ENCODE measurements around the gene ABCA2. TPM values are rescaled to one million over a fixed set of nuclear protein-coding genes. Genes with fewer than 3 reads are reported as not detected.

Gene ABCA2
- total RNA-seq, 1 experiment from 2014 or later, result 22.4 TPM

- Histone ChIP-seq H2BK15ac (ENCODE audit: low read depth, low read length) (no peak overlapping the region), H3K27me3 (ENCODE audit: insufficient read depth, low read length) (no peaks in the 10 kb centered on the region), H3K27ac (ENCODE audit: insufficient read length, low read depth, low read length) (no peak overlapping the region), H2BK5ac (ENCODE audit: insufficient read length, low read length) (no peak overlapping the region), H3K56ac (ENCODE audit: insufficient read length, low read depth, low read length) (no peak overlapping the region), H3K9me3 (ENCODE audit: control insufficient read depth, low read depth, low read length) (no peaks in the 10 kb centered on the region), H4K8ac (replicated peaks; ENCODE audit: insufficient read length, low read depth, low read length) (no peak overlapping the region), H2AFZ (ENCODE audit: low read length) (no peak overlapping the region), H3T11ph (ENCODE audit: low read length) (no peak overlapping the region), H2BK20ac (ENCODE audit: low read depth, low read length, poor library complexity, severe bottlenecking) (no peak overlapping the region), H3K23ac (ENCODE audit: insufficient read length, low read depth, low read length) (no peak overlapping the region), H4K5ac (ENCODE audit: insufficient read length, low read depth, low read length) (no peak overlapping the region), H4K91ac (ENCODE audit: insufficient read length, low read depth, low read length) (no peak overlapping the region), H3K4me1 (ENCODE audit: insufficient read depth, low read length) (no peaks in the 10 kb centered on the region), H3K4me2 (ENCODE audit: insufficient read depth, insufficient read length, low read length) (peak overlapping the region; percentile 37), H2BK12ac (ENCODE audit: insufficient read length, low read depth, low read length) (no peak overlapping the region), H3K9ac (ENCODE audit: extremely low read depth, insufficient read length, low read length) (no peak overlapping the region), H3K79me2 (ENCODE audit: insufficient read depth, low read length) (no peaks in the 10 kb centered on the region), H3K4ac (ENCODE audit: low read depth, low read length) (no peak overlapping the region), H2AK5ac (ENCODE audit: insufficient read length, low read length) (no peak overlapping the region), H3K79me1 (ENCODE audit: insufficient read depth, low read depth, low read length, poor library complexity, severe bottlenecking) (no peaks in the 10 kb centered on the region), H3K18ac (ENCODE audit: insufficient read length, low read depth, low read length) (no peak overlapping the region), H2BK120ac (ENCODE audit: low read depth, low read length, poor library complexity, severe bottlenecking) (no peak overlapping the region), H4K20me1 (ENCODE audit: control insufficient read depth, insufficient read depth, insufficient read length) (no peaks in the 10 kb centered on the region), H3K14ac (ENCODE audit: insufficient read depth, low read length) (no peak overlapping the region), H3K23me2 (ENCODE audit: insufficient read length, low read depth, low read length, poor library complexity, severe bottlenecking) (peaks cover 6% of the 10 kb centered on the region)
- Mint-ChIP-seq H3K27ac (no peak overlapping the region; a peak in 1 of 7 replicates), H3K4me3 (no peak overlapping the region; a peak in 1 of 5 replicates), H3K4me1 (peaks cover 9 to 12% of the 10 kb centered on the region in 2 experiments), H3K27me3 (ENCODE audit: low read depth) (peaks cover 7% of the 10 kb centered on the region), H3K36me3 (ENCODE audit: insufficient read depth in 1 of 3, low read depth in 3 of 3) (peaks cover 0 to 8% (median 2%) of the 10 kb centered on the region in 3 experiments; a peak in 4 of 7 replicates), H3K9me3 (no peaks in the 10 kb centered on the region)
- TF ChIP-seq CTCF (conservative IDR thresholded peaks at IDR 0.05), result no peak
- DNase-seq, result no peak
- no CpG with 5 or more reads among the region's 10 CpGs for WGBS (ENCODE audit: extremely low coverage, insufficient read length, low lambda C conversion rate)
Observed at GRCh38 chr9:136997371-136997770, 30.7 kb downstream of the ABCA2 start.

Measured in H9 (cell line).